ENCODE results near the gene KLHL18.

DNA sequence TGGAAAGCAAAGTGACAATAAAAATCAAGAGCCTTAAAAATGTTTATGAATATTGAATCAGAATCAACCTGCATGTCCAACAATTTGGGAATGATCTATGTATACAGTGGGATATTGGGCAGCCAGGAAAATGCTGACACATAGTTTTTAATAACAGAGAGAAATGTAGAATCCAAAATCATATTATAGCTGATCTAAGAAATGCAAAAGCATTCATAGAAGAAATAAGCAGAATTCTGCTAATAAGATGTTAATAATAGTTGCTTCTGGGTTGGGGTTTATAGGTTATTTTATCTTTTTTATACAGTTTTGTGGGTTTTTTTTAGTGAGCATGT is 15.3 kb upstream of the KLHL18 start:
- TF ChIP-seq EZH2 (IDR thresholded peaks at IDR 0.05; ENCODE audit: low read length, unreplicated experiment) (no peak), EZH2phosphoT487 (IDR thresholded peaks at IDR 0.05; ENCODE audit: borderline replicate concordance, low read length) (no peak)
- TF ChIP-seq, protein P1, sequence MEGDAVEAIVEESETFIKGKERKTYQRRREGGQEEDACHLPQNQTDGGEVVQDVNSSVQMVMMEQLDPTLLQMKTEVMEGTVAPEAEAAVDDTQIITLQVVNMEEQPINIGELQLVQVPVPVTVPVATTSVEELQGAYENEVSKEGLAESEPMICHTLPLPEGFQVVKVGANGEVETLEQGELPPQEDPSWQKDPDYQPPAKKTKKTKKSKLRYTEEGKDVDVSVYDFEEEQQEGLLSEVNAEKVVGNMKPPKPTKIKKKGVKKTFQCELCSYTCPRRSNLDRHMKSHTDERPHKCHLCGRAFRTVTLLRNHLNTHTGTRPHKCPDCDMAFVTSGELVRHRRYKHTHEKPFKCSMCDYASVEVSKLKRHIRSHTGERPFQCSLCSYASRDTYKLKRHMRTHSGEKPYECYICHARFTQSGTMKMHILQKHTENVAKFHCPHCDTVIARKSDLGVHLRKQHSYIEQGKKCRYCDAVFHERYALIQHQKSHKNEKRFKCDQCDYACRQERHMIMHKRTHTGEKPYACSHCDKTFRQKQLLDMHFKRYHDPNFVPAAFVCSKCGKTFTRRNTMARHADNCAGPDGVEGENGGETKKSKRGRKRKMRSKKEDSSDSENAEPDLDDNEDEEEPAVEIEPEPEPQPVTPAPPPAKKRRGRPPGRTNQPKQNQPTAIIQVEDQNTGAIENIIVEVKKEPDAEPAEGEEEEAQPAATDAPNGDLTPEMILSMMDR (conservative IDR thresholded peaks at IDR 0.05; ENCODE audit: low read depth, low read length), result no peak

Data from PC-3 (cell line).